Keratinocyte (primary cell): ENCODE results near the gene ANKK1. TPM values are rescaled to one million over a fixed set of nuclear protein-coding genes. Genes with fewer than 3 reads are reported as not detected.
A peak's percentile ranks its signal among the peaks of the same experiment; 100 is the strongest.

Experiments used
- DNase-seq: peaks from one replicate; pipeline ENCODE4 v3.0.0-alpha.2; 2011; ENCODE audit warnings: low read depth, missing footprints, low spot score
- FAIRE-seq: peaks from 2 replicates; lab custom pipeline; 2011; peaks lifted over from hg19 to GRCh38; lab: Jason Lieb, UNC
- H2AFZ ChIP-seq: 2 replicates; pipeline ENCODE4 v1.6.0; 2012; ENCODE audit warnings: low read length, control low read depth, inconsistent platforms; ENCODE audit not compliant: control insufficient read depth
- H3K27ac ChIP-seq: 2 replicates; pipeline ENCODE4 v1.5.1; 2011; ENCODE audit warnings: low read length; ENCODE audit not compliant: control insufficient read depth, insufficient read depth
- H3K27me3 ChIP-seq: 3 replicates; pipeline ENCODE4 v1.6.0; 2011; ENCODE audit warnings: low read length; ENCODE audit not compliant: control insufficient read depth, insufficient read depth; ENCODE audit errors: extremely low read depth
- H3K36me3 ChIP-seq, 2 experiments: 2 replicates in 1 of 2; 3 replicates in 1 of 2; pipeline ENCODE4 v1.5.1; 2011; ENCODE audit warnings: low read length in 2 of 2, mild to moderate bottlenecking in 1 of 2; ENCODE audit not compliant: control insufficient read depth in 2 of 2, insufficient read depth in 2 of 2; ENCODE audit errors: extremely low read depth in 1 of 2
- H3K4me1 ChIP-seq: 3 replicates; pipeline ENCODE4 v1.5.1; 2011; ENCODE audit warnings: low read length; ENCODE audit not compliant: control insufficient read depth, insufficient read depth; ENCODE audit errors: extremely low read depth
- H3K4me2 ChIP-seq: 3 replicates; pipeline ENCODE4 v1.6.0; 2011; ENCODE audit warnings: low read depth, low read length; ENCODE audit not compliant: control insufficient read depth, insufficient read depth; ENCODE audit errors: extremely low read depth
- H3K4me3 ChIP-seq, 3 experiments: fragments of 200-600 bp in 1 of 3; sonication (generic) in 1 of 3; 2 replicates in 2 of 3; 3 replicates in 1 of 3; pipeline ENCODE4 v1.5.1; 2011 to 2016; ENCODE audit warnings: low read length in 3 of 3, mild to moderate bottlenecking in 3 of 3, control low read depth in 2 of 3, inconsistent platforms in 1 of 3, low read depth in 1 of 3, mixed read lengths in 1 of 3, mixed run types in 1 of 3, moderate library complexity in 1 of 3; ENCODE audit not compliant: control insufficient read depth in 2 of 3, insufficient read depth in 2 of 3; ENCODE audit errors: extremely low read depth in 1 of 3
- H3K79me2 ChIP-seq: 2 replicates; pipeline ENCODE4 v1.6.0; 2012; ENCODE audit warnings: low read length; ENCODE audit not compliant: control insufficient read depth, insufficient read depth
- H3K9ac ChIP-seq: 3 replicates; pipeline ENCODE4 v1.6.0; 2011; ENCODE audit warnings: low read length; ENCODE audit not compliant: control insufficient read depth, insufficient read depth; ENCODE audit errors: extremely low read depth
- H3K9me1 ChIP-seq: 3 replicates; pipeline ENCODE4 v1.6.0; 2011; ENCODE audit warnings: low read length; ENCODE audit not compliant: control insufficient read depth, insufficient read depth; ENCODE audit errors: extremely low read depth
- H3K9me3 ChIP-seq: 2 replicates; pipeline ENCODE4 v1.5.1; 2012; ENCODE audit warnings: low read depth, low read length; ENCODE audit not compliant: control insufficient read depth
- H4K20me1 ChIP-seq: 3 replicates; pipeline ENCODE4 v1.6.0; 2011; ENCODE audit warnings: low read length; ENCODE audit not compliant: control insufficient read depth, insufficient read depth; ENCODE audit errors: extremely low read depth
- CTCF ChIP-seq, 3 experiments: IDR thresholded peaks in 1 of 3; conservative IDR thresholded peaks in 1 of 3; optimal IDR thresholded peaks in 1 of 3; 2 replicates in 2 of 3; 3 replicates in 1 of 3; pipeline versions ENCODE3 to v1.5.1; 2011; ENCODE audit warnings: low read length in 3 of 3, mild to moderate bottlenecking in 3 of 3, moderate library complexity in 2 of 3, control low read depth in 1 of 3, inconsistent platforms in 1 of 3; ENCODE audit not compliant: insufficient read depth in 2 of 3; ENCODE audit errors: extremely low read depth in 1 of 3
- EZH2 ChIP-seq: IDR thresholded peaks from one replicate; pipeline ENCODE4 v1.6.1; 2012; ENCODE audit warnings: inconsistent platforms, mild to moderate bottlenecking, low read length, moderate library complexity
- dilution Hi-C: fragments of 300-500 bp; cut with MboI; formaldehyde crosslinking; loops from one replicate; pipeline ENCODE4 v1.7.0; 2020; ENCODE audit warnings: low sequenced_read_pairs; ENCODE audit not compliant: extremely low pct_ligation_motif_present
- polyA plus RNA-seq, 5 experiments: library from polyadenylated mRNA; depleted of rRNA in 3 of 5; stranded (reverse) in 3 of 5; stranded (forward) in 1 of 5; unstranded in 1 of 5; fragments of >200 nt; gene quantifications; 1 replicate in 1 of 5; 2 replicates in 3 of 5; 3 replicates in 1 of 5; pipeline versions ENCODE4 v1.2.1 to v1.2.3, GENCODE V29; 2011 to 2012; ENCODE audit warnings: missing spikeins in 2 of 5, low read depth in 1 of 5, low replicate concordance in 1 of 5

The ANKK1 gene
- polyA plus RNA-seq, 1 donor (not counting 4 experiments of a cell fraction or from before 2014, with no cell fraction given): 0.92 TPM

DNA sequence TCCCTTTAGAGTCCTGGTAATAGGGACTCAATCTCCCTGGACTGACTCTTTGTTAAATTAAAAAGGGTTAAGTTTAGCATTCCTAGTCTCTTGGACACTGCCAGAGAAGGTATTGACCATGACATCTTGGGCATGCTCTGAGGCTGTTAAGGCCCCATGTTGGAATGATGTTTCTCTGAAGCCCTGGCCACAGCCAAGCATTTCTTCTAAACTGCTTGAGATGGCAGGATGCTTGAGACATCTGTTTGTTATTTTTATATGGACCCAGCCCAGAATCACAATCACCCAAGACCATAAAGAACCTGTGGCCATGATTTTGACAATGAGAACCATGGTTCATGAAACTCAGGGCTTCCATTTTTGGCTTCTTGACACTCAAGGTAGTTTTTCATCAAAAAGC, 5.5 kb upstream of the ANKK1 start:
- H3K27me3 ChIP-seq: no peaks in the 10 kb centered on the region
- H3K36me3 ChIP-seq: no peaks in the 10 kb centered on the region
- no peaks in the 10 kb centered on the region for H3K9me3 ChIP-seq
- H3K27ac ChIP-seq: no peak overlapping the region
- no peak overlapping the region for H3K9ac ChIP-seq
- H3K4me3 ChIP-seq: no peak overlapping the region
- dilution Hi-C loops: no loop called here
- no peak for TF ChIP-seq EZH2
- no peak for TF ChIP-seq CTCF (optimal IDR thresholded peaks at IDR 0.05 in 1 of 3, IDR thresholded peaks at IDR 0.05 in 1 of 3, conservative IDR thresholded peaks at IDR 0.05 in 1 of 3; ENCODE audit: extremely low read depth in 1 of 3, insufficient read depth in 2 of 3, low read length in 3 of 3)
- no peak overlapping the region for H3K4me2 ChIP-seq
- H3K4me1 ChIP-seq: peaks cover 46% of the 10 kb centered on the region
- no peak overlapping the region for H2AFZ ChIP-seq
- DNase-seq: no peak
- H4K20me1 ChIP-seq: no peaks in the 10 kb centered on the region
- no peak for FAIRE-seq
- H3K9me1 ChIP-seq: no peaks in the 10 kb centered on the region
- H3K79me2 ChIP-seq: no peaks in the 10 kb centered on the region

GRCh38 chr11:113384551-113384950, 3.0 kb upstream of the ANKK1 start:
- dilution Hi-C loops: no loop called here
- no peaks in the 10 kb centered on the region for H4K20me1 ChIP-seq
- no peak overlapping the region for H2AFZ ChIP-seq
- no peak overlapping the region for H3K9ac ChIP-seq
- peak overlapping the region; percentile 86 for H3K27ac ChIP-seq
- H3K9me1 ChIP-seq: no peaks in the 10 kb centered on the region
- DNase-seq (peak; percentile 99), FAIRE-seq (peak; percentile 99)
- H3K27me3 ChIP-seq: no peaks in the 10 kb centered on the region
- H3K9me3 ChIP-seq: no peaks in the 10 kb centered on the region
- no peaks in the 10 kb centered on the region for H3K79me2 ChIP-seq
- no peaks in the 10 kb centered on the region for H3K36me3 ChIP-seq
- TF ChIP-seq EZH2 (no peak), CTCF (optimal IDR thresholded peaks at IDR 0.05 in 1 of 3, IDR thresholded peaks at IDR 0.05 in 1 of 3, conservative IDR thresholded peaks at IDR 0.05 in 1 of 3; ENCODE audit: extremely low read depth in 1 of 3, insufficient read depth in 2 of 3, low read length in 3 of 3) (no peak)
- no peak overlapping the region for H3K4me3 ChIP-seq
- H3K4me1 ChIP-seq: peaks cover 34% of the 10 kb centered on the region
- peak overlapping the region; percentile 59 for H3K4me2 ChIP-seq
